Activated naive CD4-positive, alpha-beta T cell treated with anti-CD3 and anti-CD28 coated beads for 36 hours (primary cell): ENCODE results near the gene DENND2A. TPM values are rescaled to one million over a fixed set of nuclear protein-coding genes. Genes with fewer than 3 reads are reported as not detected.

Experiments
- total RNA-seq, 2 experiments: library from RNA; stranded (reverse); gene quantifications; one replicate each; pipeline ENCODE4 v1.2.3, GENCODE V29; 2021

The DENND2A gene
- total RNA-seq, 2 experiments from 2014 or later, result not detected

Other genes starting within 250 kb of the DENND2A start
- 10 to 100 TPM; 25.6 to 28.7 TPM for gene SLC37A3, start 242.3 kb downstream of the DENND2A start, total RNA-seq
- 1 to 10 TPM; 4.6 to 5.2 TPM for gene RAB19, start 236.8 kb downstream of the DENND2A start, total RNA-seq
- 10 to 100 TPM; 77.6 to 78.6 TPM for gene MKRN1, start 161.3 kb downstream of the DENND2A start, total RNA-seq
- gene ADCK2, start 32.1 kb upstream of the DENND2A start, total RNA-seq, result 10 to 100 TPM; 22.1 TPM
- 100 to 1,000 TPM; 167 to 179 TPM for gene NDUFB2, start 55.9 kb upstream of the DENND2A start, total RNA-seq